ENCODE results near the gene YIPF1. TPM values are rescaled to one million over a fixed set of nuclear protein-coding genes. Genes with fewer than 3 reads are reported as not detected.
A peak's percentile ranks its signal among the peaks of the same experiment; 100 is the strongest.
"Not testable (repeated sequence)": the region's sequence is repeated elsewhere in the genome, so short reads cannot be mapped to it uniquely, and the experiment has no call there.

The YIPF1 gene
- polyA plus RNA-seq, 1 experiment = 52.4 TPM

DNA sequence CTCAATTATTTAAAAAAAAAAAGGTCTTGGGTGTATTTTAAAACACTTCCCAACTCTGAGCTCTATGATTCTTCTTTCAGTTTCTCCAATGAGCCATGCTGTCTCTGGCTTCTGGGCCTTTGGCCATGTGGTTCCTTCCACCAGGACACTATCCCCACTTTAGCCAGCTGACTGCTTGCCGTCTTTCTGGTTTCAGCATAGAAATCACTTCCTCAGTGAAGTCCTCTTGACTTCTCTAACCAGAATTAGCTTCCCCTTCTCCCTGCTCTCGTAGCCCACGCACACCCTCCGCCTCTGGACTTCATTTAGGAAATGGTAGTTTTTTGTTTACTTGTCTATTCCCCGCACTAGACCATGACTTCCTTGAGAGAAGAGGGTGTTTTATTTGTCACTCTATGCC is 3.3 kb upstream of the YIPF1 start:
- Histone ChIP-seq H3K9me3 (ENCODE audit: control insufficient read depth, insufficient read depth, low read length) (no peaks in the 10 kb centered on the region; the same call in 1 of the 2 replicates), H3K27me3 (ENCODE audit: control insufficient read depth, insufficient read depth, low read length) (no peaks in the 10 kb centered on the region), H3K27ac (ENCODE audit: low read depth, low read length) (no peak overlapping the region), H3K4me3 (ENCODE audit: low read depth, low read length) (no peak overlapping the region)
- ChIA-PET POLR2A (no interaction called here), CTCF (interaction anchor here (0.6 to 1.5 kb wide), 5 partner anchors 14 to 1052 kb away, joined by 4 to 8 read pairs (median 5); no protein-coding TSS in a partner anchor)
- TF ChIP-seq, protein P1, sequence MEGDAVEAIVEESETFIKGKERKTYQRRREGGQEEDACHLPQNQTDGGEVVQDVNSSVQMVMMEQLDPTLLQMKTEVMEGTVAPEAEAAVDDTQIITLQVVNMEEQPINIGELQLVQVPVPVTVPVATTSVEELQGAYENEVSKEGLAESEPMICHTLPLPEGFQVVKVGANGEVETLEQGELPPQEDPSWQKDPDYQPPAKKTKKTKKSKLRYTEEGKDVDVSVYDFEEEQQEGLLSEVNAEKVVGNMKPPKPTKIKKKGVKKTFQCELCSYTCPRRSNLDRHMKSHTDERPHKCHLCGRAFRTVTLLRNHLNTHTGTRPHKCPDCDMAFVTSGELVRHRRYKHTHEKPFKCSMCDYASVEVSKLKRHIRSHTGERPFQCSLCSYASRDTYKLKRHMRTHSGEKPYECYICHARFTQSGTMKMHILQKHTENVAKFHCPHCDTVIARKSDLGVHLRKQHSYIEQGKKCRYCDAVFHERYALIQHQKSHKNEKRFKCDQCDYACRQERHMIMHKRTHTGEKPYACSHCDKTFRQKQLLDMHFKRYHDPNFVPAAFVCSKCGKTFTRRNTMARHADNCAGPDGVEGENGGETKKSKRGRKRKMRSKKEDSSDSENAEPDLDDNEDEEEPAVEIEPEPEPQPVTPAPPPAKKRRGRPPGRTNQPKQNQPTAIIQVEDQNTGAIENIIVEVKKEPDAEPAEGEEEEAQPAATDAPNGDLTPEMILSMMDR (IDR thresholded peaks at IDR 0.05; ENCODE audit: low read depth, low read length) = no peak
- DNase-seq (ENCODE audit: low read depth, low spot score) = no peak

DNA sequence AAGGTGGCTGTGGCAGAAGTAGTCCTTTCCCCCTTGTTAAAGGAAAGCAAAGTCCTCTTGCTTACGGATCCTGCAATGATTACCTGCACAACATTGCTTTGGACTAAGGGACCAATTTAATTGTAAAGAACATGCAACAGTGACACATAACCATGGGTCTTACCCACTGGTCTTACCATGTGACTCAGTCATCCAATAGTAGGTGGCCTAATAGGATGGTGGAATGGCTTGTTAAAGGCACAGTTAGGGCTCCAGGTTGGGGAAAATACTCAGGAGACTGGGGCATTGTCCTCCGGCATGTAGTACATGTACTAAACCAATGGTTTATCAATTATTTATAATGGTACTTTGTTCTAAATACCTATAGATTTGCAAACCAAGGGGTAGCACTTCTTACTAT is 2.1 kb upstream of the YIPF1 start:
- CTCF ChIA-PET = no interaction called here
- POLR2A ChIA-PET = no interaction called here
- no peak for DNase-seq (ENCODE audit: low read depth, low spot score)
- Histone ChIP-seq H3K27me3 (ENCODE audit: control insufficient read depth, insufficient read depth, low read length) (no peaks in the 10 kb centered on the region), H3K9me3 (ENCODE audit: control insufficient read depth, insufficient read depth, low read length) (no peaks in the 10 kb centered on the region; the same call in 1 of the 2 replicates), H3K27ac (ENCODE audit: low read depth, low read length) (no peak overlapping the region), H3K4me3 (ENCODE audit: low read depth, low read length) (no peak overlapping the region)
- TF ChIP-seq, protein P1 (IDR thresholded peaks at IDR 0.05; ENCODE audit: low read depth, low read length) = no peak

DNA sequence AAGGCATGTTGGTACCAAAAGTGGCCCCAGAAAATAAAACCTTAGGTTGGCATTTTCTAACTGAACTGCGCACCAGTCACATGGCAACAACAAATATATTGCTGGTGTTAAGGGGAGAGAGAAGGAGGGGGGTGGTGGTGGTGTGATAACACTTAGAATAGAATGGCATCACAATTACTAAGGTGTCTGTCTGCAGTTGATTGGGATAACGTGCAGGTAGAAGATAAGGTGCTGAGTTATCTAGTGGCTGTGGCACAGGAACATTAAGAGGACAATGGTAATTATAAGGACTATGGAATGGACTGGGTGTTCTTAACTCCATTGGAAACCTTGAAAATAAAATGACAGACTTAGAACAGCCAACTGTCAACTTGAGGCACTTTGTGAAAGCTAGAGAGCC is 1.4 kb upstream of the YIPF1 start:
- TF ChIP-seq, protein P1 (IDR thresholded peaks at IDR 0.05; ENCODE audit: low read depth, low read length) = no peak
- ChIA-PET CTCF (no interaction called here), POLR2A (no interaction called here)
- no peak for DNase-seq (ENCODE audit: low read depth, low spot score)
- no peak overlapping the region for H3K4me3 ChIP-seq (ENCODE audit: low read depth, low read length)
- no peaks in the 10 kb centered on the region for H3K27me3 ChIP-seq (ENCODE audit: control insufficient read depth, insufficient read depth, low read length)
- H3K27ac ChIP-seq (ENCODE audit: low read depth, low read length) = no peak overlapping the region
- H3K9me3 ChIP-seq (ENCODE audit: control insufficient read depth, insufficient read depth, low read length) = no peaks in the 10 kb centered on the region; the same call in 1 of the 2 replicates

DNA sequence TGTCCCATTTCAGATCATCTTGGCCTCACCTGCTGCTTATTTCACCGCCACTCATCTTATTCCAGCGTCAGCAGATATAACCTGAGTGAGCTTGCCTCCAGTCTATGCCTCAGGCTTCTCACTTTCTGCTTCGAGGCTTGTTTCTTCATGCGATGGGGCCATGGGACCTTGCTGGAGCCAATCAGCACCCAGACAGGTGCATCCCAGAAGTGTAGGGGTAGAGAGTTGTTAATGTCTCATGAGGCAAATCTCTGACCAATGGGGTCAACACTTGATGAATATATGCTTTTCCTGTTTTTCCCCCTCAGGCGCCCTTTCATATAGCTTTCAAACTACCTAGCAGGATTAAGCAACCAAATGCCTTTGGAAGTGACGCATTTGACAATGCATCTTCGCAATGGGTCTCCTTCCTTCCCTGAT is 935 bp upstream of the YIPF1 start:
- Histone ChIP-seq H3K27me3 (ENCODE audit: control insufficient read depth, insufficient read depth, low read length) (no peaks in the 10 kb centered on the region), H3K9me3 (ENCODE audit: control insufficient read depth, insufficient read depth, low read length) (no peaks in the 10 kb centered on the region; the same call in 1 of the 2 replicates), H3K27ac (ENCODE audit: low read depth, low read length) (no peak overlapping the region), H3K4me3 (ENCODE audit: low read depth, low read length) (peak overlapping the region; percentile 99)
- TF ChIP-seq, protein P1 (IDR thresholded peaks at IDR 0.05; ENCODE audit: low read depth, low read length) = no peak
- no peak for DNase-seq (ENCODE audit: low read depth, low spot score)
- POLR2A ChIA-PET = interaction anchor here (2.2 kb wide), 1 partner anchor 55 kb away, joined by 15 read pairs; the partner anchor contains the start of genes IFT25 and LRRC42
- CTCF ChIA-PET = no interaction called here

DNA sequence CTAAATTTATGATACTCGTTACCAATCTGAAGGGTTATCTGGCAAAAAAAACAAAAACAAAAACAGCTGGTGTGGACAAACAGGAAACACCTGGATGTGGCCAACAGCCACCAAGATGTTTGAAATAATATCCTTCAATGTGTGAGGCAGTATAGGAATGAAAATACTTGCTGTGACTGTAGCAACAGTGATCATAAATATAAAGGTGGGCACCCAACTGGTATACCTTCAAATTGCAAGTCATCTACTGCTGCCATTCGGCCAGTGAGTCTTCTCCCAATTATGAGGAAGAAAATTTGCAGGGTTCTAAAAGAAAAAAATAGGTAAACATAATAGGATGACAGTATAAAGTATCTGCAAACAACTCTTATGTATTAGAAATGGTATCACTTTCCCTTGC is 916 bp downstream of the YIPF1 start:
- ChIA-PET POLR2A (interaction anchor here (0.5 to 2.2 kb wide), 2 partner anchors 36 to 57 kb away, joined by 3 to 15 read pairs; partner anchors contain the start of genes IFT25 and LRRC42), CTCF (interaction anchor here (1.3 kb wide), 1 partner anchor 10 kb away, joined by 3 read pairs; no protein-coding TSS in a partner anchor)
- Histone ChIP-seq H3K27ac (ENCODE audit: low read depth, low read length) (no peak overlapping the region), H3K4me3 (ENCODE audit: low read depth, low read length) (peak overlapping the region; percentile 99; the same call in 1 of the 2 replicates), H3K9me3 (ENCODE audit: control insufficient read depth, insufficient read depth, low read length) (no peaks in the 10 kb centered on the region; the same call in 1 of the 2 replicates), H3K27me3 (ENCODE audit: control insufficient read depth, insufficient read depth, low read length) (no peaks in the 10 kb centered on the region)
- TF ChIP-seq, protein P1 (IDR thresholded peaks at IDR 0.05; ENCODE audit: low read depth, low read length) = no peak
- DNase-seq (ENCODE audit: low read depth, low spot score) = no peak

DNA sequence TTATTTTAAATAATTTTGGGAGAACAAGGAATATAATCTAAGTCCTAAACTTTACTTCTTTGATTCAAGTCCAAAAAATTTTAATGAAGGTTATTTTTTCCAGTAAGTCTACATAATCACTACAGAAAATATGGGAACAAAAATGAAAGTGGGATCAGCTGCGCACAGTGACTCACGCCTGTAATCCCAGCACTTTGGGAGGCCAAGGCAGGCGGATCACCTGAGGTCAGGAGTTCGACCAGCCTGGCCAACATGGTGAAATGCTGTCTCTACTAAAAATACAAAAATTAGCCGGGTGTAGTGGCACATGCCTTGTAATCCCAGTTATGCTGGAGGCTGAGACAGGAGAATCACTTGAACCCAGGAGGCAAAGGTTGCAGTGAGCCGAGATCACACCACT is 6.0 kb downstream of the YIPF1 start:
- DNase-seq (ENCODE audit: low read depth, low spot score); H3K9me3 ChIP-seq (ENCODE audit: control insufficient read depth, insufficient read depth, low read length); H3K27ac ChIP-seq (ENCODE audit: low read depth, low read length); H3K27me3 ChIP-seq (ENCODE audit: control insufficient read depth, insufficient read depth, low read length); H3K4me3 ChIP-seq (ENCODE audit: low read depth, low read length); POLR2A ChIA-PET; CTCF ChIA-PET: not testable (repeated sequence)

DNA sequence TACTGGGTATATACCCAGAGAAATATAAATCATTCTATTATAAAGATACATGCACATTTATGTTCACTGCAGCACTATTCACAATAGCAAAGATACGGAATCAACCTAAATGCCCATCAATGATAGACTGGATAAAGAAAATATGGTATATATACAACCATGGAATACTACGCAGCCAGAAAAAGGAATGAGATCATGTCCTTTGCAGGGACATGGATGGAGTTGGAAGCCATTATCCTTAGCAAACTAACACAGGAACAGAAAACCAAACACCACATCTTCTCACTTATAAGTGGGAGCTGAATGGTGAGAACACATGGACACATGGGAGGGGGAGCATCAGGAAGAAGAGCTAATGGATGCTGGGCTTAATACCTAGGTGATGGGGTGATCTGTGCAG is 7.7 kb downstream of the YIPF1 start:
- H3K27ac ChIP-seq (ENCODE audit: low read depth, low read length); H3K27me3 ChIP-seq (ENCODE audit: control insufficient read depth, insufficient read depth, low read length); H3K4me3 ChIP-seq (ENCODE audit: low read depth, low read length); DNase-seq (ENCODE audit: low read depth, low spot score); H3K9me3 ChIP-seq (ENCODE audit: control insufficient read depth, insufficient read depth, low read length); POLR2A ChIA-PET: not testable (repeated sequence)
- CTCF ChIA-PET = interaction anchor here (0.8 to 1.3 kb wide), 2 partner anchors 77 to 78 kb away, joined by 4 read pairs; no protein-coding TSS in a partner anchor
